RWPE2 (cell line): Measurements from ENCODE around the gene UTS2B.

Source experiments
- ATAC-seq: fragments of 200-7000 bp; cut with Tn5 transposase; 3 replicates; pipeline ENCODE4 v1.9.1; 2021; ENCODE audit warnings: low read depth
- DNase-seq: peaks from one replicate; pipeline ENCODE4 v3.0.0-alpha.2; 2020; ENCODE audit warnings: low spot score
- H3K27ac ChIP-seq: fragments of 450-650 bp; 2 replicates; pipeline ENCODE4 v1.5.1; 2017; ENCODE audit warnings: mild to moderate bottlenecking; ENCODE audit not compliant: poor library complexity, severe bottlenecking
- H3K27me3 ChIP-seq: fragments of 250-450 bp; sonication (Bioruptor Pico); 2 replicates; pipeline ENCODE4 v1.5.1; 2021; ENCODE audit warnings: mild to moderate bottlenecking, moderate library complexity; ENCODE audit not compliant: insufficient read depth, poor library complexity, severe bottlenecking
- H3K36me3 ChIP-seq: fragments of 250-450 bp; sonication (Bioruptor Pico); 2 replicates; pipeline ENCODE4 v1.5.1; 2020; ENCODE audit warnings: low read depth, mild to moderate bottlenecking, moderate library complexity
- H3K4me1 ChIP-seq: fragments of 250-450 bp; sonication (Bioruptor Pico); 2 replicates; pipeline ENCODE4 v1.5.1; 2021; ENCODE audit warnings: mild to moderate bottlenecking, moderate library complexity; ENCODE audit not compliant: insufficient read depth, poor library complexity, severe bottlenecking
- H3K4me3 ChIP-seq: fragments of 250-450 bp; sonication (Bioruptor Pico); 2 replicates; pipeline ENCODE4 v1.5.1; 2021; ENCODE audit warnings: mild to moderate bottlenecking, moderate library complexity; ENCODE audit not compliant: severe bottlenecking
- H3K9me3 ChIP-seq: fragments of 250-450 bp; sonication (Bioruptor Pico); 2 replicates; pipeline ENCODE4 v1.5.1; 2021; ENCODE audit warnings: mild to moderate bottlenecking, moderate library complexity; ENCODE audit not compliant: severe bottlenecking
- TF ChIP-seq, protein P1 (sequence below): fragments of 450-650 bp; IDR thresholded peaks from one replicate; pipeline ENCODE4 v1.5.1; 2017; ENCODE audit warnings: mild to moderate bottlenecking, moderate library complexity; ENCODE audit not compliant: poor library complexity, severe bottlenecking

UTS2B gene

DNA sequence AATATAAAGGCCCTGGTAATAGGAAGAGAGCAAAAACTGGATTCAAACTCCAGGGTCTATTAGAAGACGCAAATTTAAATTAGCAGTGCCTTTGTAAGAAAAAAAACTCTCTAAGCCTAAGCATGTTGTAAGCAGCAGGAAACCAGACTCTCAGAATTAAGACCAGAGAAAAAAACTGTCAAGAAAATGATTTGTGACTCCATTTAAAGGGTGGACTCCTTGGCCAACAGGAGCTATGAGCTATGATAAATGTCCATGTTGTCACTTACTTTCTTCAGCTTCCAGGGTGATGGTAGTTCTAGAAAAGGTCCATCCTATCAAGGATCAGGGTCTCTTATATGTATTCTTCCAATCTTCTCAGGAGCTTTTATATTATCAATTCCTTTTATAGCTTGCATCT, 36.0 kb downstream of the UTS2B start:
- TF ChIP-seq, protein P1, sequence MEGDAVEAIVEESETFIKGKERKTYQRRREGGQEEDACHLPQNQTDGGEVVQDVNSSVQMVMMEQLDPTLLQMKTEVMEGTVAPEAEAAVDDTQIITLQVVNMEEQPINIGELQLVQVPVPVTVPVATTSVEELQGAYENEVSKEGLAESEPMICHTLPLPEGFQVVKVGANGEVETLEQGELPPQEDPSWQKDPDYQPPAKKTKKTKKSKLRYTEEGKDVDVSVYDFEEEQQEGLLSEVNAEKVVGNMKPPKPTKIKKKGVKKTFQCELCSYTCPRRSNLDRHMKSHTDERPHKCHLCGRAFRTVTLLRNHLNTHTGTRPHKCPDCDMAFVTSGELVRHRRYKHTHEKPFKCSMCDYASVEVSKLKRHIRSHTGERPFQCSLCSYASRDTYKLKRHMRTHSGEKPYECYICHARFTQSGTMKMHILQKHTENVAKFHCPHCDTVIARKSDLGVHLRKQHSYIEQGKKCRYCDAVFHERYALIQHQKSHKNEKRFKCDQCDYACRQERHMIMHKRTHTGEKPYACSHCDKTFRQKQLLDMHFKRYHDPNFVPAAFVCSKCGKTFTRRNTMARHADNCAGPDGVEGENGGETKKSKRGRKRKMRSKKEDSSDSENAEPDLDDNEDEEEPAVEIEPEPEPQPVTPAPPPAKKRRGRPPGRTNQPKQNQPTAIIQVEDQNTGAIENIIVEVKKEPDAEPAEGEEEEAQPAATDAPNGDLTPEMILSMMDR, result no peak
- DNase-seq (no peak), ATAC-seq (no peak)
- Histone ChIP-seq H3K27me3 (no peaks in the 10 kb centered on the region), H3K27ac (no peak overlapping the region), H3K4me1 (no peaks in the 10 kb centered on the region), H3K4me3 (no peak overlapping the region), H3K9me3 (no peaks in the 10 kb centered on the region), H3K36me3 (no peaks in the 10 kb centered on the region)

DNA sequence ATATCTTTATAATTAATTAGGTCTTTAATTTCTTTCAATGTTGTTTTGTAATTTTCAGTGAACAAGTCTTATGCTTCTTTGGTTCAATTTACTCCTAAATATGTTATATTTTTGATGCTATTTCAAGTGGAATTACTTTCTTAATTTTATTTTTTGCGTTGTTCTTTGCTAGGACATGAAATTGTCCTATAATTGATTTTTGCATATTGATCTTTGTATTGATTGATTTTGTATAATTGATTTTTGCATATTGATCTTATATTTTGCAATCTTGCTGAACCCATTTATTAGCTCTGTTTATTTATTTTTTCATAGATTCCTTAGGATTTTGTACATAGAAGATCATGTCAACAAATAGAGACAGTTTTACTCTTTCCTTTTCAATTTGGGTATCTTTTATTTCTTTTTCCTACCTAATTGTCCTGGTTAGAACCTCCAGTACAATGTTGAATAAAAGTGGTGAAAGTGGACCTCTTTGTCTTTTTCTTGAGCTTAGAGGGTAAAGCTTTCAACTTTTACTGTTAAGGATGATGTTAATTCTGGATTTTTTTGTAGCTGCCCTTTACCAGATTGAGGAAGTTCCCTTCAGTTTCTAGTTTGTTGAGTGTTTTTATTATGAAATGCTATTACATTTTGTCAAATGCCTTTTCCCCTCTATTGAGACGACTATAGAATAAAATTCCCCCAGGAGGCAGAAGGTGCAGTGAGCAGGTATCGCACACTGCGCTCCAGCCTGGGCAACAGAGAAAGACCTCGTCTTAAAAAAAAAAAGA, 37.9 kb downstream of the UTS2B start:
- H3K27ac ChIP-seq, result no peak overlapping the region
- no peaks in the 10 kb centered on the region for H3K27me3 ChIP-seq
- TF ChIP-seq, protein P1, result no peak
- DNase-seq (no peak), ATAC-seq (no peak)
- no peaks in the 10 kb centered on the region for H3K4me1 ChIP-seq
- no peak overlapping the region for H3K4me3 ChIP-seq
- H3K36me3 ChIP-seq, result no peaks in the 10 kb centered on the region
- H3K9me3 ChIP-seq, result no peaks in the 10 kb centered on the region

DNA sequence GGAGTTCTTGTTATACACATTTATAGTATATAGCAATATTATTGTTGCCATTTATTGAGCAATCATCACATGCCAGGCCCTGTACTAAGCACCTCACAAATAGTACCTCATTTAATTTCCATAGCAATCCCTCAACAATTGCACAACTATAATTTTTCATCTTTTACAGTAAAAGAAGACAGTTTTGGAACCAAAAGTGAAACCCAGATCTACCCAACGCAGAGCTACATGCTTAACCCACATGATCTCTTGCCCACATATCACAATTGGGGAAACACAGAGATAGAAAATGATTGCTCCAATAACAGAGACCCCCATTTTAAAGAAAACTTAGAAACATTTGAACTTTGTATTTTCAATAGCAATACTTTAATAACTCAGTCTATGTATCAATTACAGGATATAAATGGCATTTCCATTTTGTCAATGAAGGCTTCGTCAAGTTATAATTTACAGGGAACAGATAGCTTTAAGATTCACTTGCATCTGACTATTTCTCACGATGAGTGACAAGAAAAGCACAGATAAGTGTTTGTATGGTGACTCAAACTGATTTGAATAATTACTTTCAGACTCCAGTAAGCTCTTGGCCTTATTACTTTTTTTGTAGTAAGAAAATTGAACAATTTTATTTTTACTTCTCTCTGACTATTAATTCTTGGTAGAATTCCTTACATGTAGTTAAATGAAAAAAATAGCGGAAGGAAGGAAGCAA, 39.9 kb downstream of the UTS2B start:
- Histone ChIP-seq H3K9me3 (no peaks in the 10 kb centered on the region), H3K27me3 (no peaks in the 10 kb centered on the region), H3K4me3 (no peak overlapping the region), H3K27ac (no peak overlapping the region), H3K36me3 (no peaks in the 10 kb centered on the region), H3K4me1 (no peaks in the 10 kb centered on the region)
- TF ChIP-seq, protein P1, result no peak
- DNase-seq, result no peak
- ATAC-seq, result no peak

DNA sequence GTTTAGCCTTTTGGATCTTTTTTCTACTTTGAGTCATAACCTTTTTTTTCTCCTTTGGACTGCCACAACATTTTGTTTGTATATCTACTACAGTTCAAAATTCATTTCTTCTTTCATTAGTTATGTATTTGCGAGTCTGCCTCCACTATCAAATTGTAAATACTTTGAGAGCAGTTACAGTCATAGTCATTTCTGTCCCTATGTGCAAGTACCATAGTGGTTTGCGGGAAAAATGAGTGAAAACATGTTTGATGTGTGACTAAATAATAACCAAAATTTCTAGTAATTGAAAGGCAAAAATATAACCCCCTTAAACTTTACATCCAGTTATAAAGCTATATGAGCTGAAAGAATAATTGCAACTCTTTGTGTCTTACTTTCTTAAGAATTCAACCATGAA, 46.9 kb downstream of the UTS2B start:
- no peaks in the 10 kb centered on the region for H3K9me3 ChIP-seq
- H3K27ac ChIP-seq, result no peak overlapping the region
- H3K4me3 ChIP-seq, result no peak overlapping the region
- ATAC-seq (no peak), DNase-seq (no peak)
- H3K4me1 ChIP-seq, result no peaks in the 10 kb centered on the region
- no peaks in the 10 kb centered on the region for H3K36me3 ChIP-seq
- TF ChIP-seq, protein P1, result no peak
- H3K27me3 ChIP-seq, result no peaks in the 10 kb centered on the region
